H4 (cell line): ENCODE measurements around the gene BCAS2. TPM values are rescaled to one million over a fixed set of nuclear protein-coding genes. Genes with fewer than 3 reads are reported as not detected.

Source experiments
- total RNA-seq: library from RNA; depleted of rRNA; stranded (reverse); fragments of >200 nt; shearing (Covaris generic); gene quantifications from 2 replicates; pipeline ENCODE4 v1.2.3, GENCODE V29; 2014; rRNA removed

BCAS2 gene
- total RNA-seq, 1 experiment from 2014 or later, result 56.8 TPM

Other genes with a start within 250 kb of the BCAS2 start
- 8.6 and 8.8 TPM in 2 replicates for gene TRIM33, start 70.4 kb downstream of the BCAS2 start, total RNA-seq
- 0.39 and 0.62 TPM in 2 replicates for gene DENND2C, start 88.4 kb upstream of the BCAS2 start, total RNA-seq
- gene AMPD1, start 113.9 kb upstream of the BCAS2 start, total RNA-seq, result not detected in 2 replicates
- 45.0 and 52.6 TPM in 2 replicates for gene NRAS, start 135.2 kb upstream of the BCAS2 start, total RNA-seq
- 331 and 429 TPM in 2 replicates for gene CSDE1, start 176.4 kb upstream of the BCAS2 start, total RNA-seq
- 26.4 and 39.9 TPM in 2 replicates for gene SIKE1, start 199.1 kb upstream of the BCAS2 start, total RNA-seq